GM21723 (cell line): ENCODE results near the gene RNF13.
"Not testable (repeated sequence)": the region's sequence is repeated elsewhere in the genome, so short reads cannot be mapped to it uniquely, and the experiment has no call there.

ENCODE experiments used
- ATAC-seq: cut with Tn5 transposase; IDR thresholded peaks from one replicate; pipeline ENCODE4 v1.9.1; 2021; ENCODE audit warnings: mild to moderate bottlenecking, moderate library complexity; ENCODE audit not compliant: unreplicated experiment

The RNF13 gene

DNA sequence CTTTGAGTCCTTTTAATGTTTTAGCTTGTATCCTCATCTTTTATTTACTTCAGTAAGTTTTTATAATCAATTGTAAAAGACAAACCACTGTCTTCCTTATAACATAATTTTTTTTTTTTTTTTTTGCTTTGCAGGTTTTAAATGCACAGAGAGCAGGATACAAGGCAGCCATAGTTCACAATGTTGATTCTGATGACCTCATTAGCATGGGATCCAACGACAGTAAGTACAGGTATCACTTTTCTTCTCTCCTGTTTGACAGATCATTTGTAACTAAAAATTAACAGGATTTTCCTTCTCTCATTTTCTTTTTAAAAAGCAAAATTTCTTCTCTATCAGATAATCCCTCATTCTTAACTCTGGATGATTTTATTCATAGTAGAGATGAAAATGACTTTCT, 82.3 kb downstream of the RNF13 start:
- no peak for ATAC-seq

DNA sequence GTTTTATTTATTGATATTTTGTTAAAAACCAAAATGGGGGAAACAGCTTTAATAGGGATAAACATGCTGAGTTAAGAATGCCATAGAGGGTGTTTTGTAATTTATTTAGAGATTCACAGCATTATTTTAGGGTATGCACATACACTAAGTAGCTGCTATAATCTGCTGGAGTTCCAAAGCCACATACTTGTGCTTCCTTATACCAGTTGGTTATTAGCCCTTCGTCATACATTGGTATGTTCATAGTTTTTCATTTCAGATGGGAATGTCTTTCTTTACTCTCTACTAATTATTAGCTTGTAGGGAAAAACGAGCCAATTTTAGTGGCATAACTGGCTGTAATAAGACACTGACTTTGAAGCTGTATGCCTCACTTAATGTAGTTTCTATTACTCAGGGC, 82.8 kb downstream of the RNF13 start:
- no peak for ATAC-seq

DNA sequence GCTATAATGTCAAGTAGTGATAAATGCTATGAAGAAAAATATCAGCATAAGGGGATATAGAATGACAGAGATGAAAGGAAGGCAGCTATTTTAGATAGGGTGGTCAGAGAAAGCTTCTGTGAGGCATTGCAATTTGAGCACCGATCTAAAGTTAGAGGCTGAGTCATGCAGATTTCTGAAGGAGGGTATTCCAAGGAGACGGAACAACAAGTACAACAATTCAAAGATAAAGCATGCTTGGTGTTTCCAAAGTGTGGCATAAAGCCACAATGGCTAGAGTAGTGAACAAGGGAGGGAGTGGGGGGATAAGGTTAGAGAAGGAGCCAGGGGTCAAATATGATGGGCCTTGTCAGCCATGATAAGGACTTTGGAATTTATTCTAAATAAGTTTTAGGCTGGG, 85.8 kb downstream of the RNF13 start:
- no peak for ATAC-seq

DNA sequence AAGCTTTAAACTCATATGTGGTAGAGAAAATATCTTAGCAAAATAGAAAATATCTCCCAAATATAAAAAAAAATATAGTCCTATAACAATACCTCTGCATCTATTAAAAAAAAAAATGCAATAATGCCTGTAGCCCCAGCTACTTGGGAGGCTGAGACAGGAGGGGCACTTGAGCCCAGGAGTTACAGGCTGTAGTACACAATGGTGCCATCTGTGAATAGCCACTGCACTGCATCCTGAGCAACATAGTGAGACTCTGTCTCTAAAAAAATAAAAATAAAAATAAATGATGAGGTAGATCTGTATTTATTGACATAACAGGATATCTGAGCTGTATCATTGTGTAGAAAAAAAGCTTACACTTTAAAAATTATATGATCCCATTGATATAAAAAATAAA, 87.3 kb downstream of the RNF13 start:
- ATAC-seq, result no peak

DNA sequence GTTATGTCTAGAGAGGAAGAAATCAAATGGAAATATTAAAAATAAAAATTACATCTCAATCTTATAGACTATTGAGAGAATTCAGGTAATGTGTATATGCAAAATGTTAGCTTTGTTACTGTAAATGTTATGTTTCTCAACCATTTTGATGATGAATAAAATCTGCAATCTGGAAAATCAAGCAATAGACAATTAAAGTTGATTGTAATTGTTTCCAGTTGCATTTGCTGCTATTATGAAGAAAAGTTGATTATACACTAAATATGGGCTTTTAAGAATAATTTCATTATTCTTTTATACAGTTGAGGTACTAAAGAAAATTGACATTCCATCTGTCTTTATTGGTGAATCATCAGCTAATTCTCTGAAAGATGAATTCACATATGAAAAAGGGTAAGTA, 88.8 kb downstream of the RNF13 start:
- ATAC-seq, result no peak

DNA sequence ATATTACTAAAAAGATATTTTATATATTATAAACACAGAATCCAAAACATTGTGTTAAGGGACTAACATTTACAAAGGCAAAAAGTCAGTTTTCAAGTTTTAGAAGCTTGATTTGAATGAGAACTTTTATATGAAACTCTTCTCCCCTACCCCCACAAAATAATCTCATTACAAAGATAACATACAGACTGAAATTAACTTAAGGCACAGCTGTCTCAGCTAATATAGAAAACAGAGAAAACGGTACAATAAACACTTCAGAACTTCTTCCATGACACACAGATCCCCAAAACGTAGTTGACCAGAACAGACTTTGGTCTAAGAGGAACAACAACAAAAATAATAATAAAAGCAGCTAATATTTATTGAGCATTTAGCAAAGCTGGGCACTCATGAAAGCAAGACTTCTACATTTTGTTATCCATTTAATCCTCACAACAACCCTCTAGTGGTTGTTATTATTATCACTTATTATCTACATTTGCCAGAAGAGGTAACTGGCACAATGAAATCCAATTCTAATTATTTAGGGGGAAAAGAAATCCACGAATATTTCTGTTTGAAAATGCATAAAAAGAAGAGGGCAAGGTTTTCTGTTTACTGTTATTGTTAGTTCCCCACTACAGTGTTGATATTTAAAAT, 89.6 kb downstream of the RNF13 start:
- ATAC-seq, result no peak

DNA sequence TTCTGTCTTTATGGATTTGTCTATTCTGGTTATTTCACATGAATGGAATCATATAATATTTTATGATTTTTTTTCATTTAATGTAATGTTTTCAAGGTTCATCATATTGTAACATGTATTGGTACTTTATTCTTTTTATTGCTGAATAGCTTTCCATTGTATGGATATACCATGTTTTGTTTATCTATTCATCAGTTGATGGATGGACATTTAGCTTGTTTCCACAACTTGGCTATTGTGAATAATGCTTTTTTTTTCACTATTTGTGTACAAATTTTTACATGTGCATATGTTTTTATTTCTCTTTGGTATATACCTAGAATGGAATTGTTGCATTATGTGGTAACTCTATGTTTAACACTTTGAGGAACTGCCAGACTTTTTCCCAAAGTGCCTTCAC, 93.0 kb downstream of the RNF13 start:
- ATAC-seq, result no peak

DNA sequence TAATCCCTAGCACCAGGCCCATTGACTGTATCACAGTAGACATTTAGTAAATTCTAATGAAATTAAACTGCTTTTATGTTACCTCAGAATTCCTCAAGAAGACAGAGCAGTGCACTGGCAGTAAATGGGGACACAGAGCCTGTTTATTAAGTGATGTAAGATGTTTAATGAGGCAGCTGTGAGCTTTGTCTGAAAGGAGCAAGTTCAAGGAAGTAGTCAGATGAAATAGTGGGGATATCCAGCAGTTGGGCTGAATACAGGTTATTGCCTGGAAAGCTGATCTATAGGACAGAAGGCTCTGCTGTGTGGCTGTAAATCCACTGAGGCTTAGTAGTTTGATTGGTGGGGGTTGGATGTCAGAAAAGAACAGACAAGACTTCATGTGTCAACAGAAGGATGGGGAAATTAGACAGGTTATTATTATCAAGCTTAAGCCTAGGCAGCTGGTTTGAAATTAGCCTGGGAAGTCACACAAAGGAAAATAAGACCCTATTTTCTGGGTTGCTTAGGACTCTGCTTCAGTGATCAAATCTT, 95.5 kb downstream of the RNF13 start:
- no peak for ATAC-seq

DNA sequence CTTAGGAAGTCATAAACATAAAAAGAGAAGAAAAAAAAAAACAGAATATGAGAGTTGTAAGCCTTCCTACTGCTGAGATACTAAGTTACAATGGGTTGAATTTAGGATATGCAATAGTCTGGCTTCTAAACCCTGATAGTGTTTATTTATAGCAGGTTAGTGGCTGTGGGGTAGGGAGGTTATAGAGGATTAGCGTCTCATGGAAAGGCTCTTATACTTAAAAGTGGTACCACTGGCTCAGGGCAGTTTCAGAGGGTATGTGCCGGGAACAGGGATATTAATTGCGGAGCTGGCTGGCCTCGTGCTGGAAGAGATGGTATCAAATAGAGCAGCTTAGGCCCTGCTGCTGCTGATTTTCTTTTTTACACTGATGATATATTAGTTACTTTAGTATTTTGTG, 96.9 kb downstream of the RNF13 start:
- no peak for ATAC-seq

DNA sequence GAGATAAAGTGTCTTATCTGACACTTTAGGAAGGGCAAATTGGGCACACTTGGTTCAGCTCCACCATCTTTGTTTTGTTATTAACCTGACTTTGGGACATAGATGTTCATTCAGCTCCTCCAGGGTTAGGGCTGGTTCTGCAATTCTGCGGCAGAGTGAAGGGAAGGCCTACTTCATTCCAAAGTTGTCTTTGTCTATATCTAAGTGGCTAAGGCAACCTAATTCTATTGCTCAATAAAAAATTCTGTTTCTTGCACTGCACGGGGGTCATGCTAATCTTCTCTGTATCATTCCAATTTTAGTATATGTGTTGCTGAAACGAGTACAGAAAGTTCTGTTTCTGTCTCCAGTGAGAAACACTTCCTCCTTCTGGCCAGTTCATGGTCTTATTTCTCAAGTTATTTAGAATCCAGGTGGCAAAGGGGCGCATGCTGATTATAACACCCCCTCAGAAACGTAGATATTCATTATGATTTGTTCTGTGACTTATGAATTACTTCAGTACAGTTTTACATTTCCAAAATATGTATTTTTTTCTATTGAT, 104.2 kb downstream of the RNF13 start:
- no peak for ATAC-seq

DNA sequence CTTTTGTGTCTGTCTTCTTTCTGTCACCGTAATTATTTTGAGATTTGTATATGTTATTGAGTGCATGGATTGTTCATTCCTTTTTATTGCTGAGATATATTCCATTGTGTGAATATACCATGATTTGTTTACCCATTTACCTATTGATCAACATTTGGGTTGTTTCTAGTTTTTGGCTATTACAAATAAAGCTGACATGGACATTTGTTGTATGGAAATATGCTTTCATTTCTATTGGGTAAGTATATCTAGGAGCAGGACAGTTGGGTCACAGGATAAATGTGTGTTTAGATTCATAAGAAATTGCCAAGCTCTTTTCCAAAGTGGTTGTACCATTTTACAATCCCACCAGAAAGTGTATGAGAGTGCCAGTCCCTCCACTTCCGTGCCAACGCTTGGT, 106.5 kb downstream of the RNF13 start:
- no peak for ATAC-seq

DNA sequence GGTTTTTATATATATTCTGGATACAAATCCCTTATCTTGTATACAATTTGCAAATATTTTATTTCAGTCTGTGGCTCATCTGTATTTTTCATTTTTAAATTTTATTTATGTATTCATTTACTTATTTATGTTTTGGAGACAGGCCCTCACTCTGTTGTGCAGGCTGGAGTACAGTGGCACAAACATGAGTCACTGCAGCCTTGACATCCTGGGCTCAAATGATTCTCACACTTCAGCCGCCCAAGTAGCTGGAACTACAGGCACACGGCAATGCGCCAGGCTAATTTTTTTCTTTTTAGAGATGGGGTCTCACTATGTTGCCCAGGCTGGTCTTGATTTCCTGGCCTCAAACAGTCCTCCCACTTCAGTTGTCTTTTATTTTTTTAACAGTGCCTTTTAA, 107.1 kb downstream of the RNF13 start:
- ATAC-seq, result no peak

DNA sequence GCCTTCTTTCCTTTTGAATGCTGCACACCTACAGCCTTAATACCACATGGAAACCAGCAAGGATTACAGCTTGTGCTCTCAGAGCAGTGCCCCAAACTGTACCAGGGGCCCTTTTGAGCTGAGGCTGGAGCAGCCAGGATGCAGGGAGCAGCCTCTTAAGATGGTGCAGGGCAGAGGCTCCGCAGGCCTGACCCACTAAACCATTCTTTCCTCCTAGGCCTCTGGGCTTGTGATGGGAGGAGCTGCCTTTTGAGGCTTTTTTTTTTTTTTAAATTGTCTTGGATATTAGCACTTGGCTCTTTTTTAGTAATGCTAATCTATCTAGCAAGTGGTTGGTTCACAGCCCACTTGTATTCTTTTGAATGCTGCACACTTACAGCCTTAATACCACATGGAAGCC, 120.0 kb downstream of the RNF13 start:
- no peak for ATAC-seq

DNA sequence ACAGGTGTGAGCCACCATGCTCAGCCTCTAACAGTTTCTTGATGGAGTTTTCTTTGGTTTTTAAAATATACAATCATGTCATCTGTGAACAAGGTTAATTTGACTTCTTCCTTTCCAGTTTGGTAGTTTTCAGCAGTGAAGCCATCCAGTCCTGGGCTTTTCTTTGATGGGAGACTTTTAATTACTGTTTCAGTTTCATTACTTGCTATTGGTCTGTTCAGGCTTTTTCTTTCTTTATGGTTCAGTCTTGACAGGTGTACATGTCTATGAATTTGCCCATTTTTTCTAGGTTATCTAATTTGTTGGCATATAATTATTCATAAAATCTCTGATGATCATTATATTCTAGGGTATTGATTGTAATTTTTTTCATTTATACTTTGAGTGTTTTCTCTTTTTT, 120.8 kb downstream of the RNF13 start:
- ATAC-seq, result no peak

DNA sequence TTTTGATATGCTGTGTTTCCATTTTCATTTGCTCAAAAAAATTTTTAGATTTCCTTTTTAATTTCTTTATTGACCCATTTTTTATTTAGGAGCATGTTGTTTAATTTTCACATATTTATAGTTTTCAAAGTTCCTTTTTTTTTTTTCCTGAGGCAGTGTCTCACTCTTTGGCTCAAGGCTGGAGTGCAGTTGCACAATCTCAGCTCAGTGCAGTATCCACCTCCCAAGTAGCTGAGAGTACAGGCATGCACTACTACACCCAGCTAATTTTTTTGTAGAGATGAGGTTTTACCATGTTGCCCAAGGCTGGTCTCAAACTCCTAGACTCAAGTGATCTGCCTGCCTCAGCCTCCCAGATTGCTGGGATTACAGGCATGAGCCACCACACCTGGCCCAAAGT, 121.5 kb downstream of the RNF13 start:
- ATAC-seq, result no peak

DNA sequence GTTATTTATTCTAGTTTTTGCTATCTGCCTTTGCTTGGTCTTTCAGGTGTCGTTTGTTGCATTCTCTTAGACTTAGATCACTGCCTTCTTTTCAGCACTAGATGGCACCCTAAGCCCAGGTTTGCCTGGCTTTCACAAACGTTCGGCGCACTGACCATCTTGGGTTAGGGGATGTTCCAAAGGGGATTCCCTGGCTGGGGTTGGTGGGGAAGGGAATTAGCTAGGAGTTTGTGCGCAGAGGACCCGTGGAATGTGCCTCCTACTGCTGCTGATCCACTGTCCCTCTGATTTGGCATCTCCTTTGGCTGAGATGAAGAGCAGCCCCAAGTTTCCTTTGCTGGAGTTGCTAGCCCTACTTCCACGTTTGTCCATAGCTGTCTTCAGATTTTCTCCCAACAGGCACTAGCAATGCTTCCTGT, 123.8 kb downstream of the RNF13 start:
- peak; percentile 84 for ATAC-seq

DNA sequence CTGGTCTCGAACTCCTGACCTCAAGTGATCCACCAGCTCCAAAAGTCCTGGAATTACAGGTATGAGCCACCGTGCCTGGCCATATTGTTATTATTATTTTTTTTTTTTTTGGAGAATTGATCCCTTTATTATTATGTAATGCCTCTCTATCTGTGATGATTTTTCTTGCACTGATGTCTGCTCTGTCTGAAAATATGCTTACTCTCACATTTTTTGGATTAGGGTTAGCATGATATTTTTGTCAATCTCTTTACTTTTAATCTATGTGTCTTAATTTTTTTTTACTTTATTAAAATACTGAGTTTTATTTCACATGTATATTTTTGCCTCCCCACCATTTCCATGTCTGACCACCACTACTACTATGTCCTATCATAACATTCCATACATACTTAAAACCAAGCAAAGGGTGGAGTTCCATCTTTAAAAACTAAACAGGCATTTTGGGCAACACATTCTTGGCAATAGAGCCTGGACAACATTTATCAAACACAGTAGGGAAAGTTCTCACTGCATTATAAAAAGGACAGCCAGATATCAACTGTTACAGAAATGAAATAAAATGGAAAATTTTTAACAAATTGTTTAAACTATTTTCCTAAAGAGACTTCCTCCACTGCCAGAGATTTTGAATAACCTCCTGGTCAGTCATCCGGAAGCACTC, 125.5 kb downstream of the RNF13 start:
- not testable (repeated sequence) for ATAC-seq

DNA sequence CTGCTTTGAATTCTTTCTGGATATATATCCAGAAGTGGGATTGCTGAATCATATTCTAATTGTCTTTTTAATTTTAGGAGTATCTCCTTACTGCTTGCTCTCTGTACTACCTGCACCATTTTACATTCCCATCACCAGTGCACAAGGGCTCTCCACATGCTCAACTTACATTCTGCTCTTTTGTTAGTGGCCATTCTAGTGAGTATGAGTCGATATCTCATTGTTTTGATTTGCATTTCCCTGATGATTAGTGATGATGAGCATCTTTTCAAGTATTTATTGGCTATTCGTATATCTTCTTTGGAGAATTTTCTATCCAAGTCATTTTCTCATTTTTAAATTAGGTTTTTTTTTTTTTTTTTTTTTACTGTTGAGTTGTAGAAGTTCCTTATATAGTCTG, 128.2 kb downstream of the RNF13 start:
- ATAC-seq, result no peak

DNA sequence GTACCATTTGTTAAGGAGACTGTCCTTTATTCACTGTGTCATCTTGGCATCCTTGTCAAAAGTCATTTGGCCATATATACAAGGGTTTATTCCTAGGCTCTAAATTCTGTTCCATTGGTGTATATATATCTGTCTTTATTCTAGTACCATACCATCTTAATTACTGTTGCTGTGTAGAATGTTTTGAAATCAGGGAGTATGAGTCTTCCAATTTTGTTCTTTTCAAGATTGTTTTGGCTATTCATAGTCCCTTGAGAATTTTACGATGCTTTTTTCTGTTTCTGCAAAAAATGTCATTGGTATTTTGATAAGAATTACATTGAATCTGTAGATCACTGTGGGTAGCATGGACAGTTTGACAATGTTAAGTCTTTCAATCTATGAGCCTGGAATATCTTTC, 128.9 kb downstream of the RNF13 start:
- ATAC-seq, result no peak

DNA sequence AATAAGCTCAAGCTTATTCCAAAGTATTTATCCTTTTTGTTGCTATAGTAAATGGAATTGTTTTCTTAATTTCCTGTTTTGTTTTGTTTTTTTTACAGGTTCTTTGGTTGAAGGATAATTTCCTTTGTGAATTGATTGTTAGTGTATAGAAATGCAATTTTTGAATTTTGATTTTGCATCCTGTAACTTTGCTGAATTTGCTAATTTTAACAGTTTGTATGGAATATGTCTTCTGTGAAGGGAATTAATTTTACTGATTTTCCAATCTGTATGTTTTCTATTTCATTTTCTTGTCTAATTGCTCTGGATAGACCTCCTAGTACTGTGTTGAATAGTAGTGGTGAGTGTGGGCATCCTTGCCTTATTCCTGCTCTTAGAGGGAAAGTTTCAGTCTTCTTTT, 129.4 kb downstream of the RNF13 start:
- ATAC-seq, result no peak

DNA sequence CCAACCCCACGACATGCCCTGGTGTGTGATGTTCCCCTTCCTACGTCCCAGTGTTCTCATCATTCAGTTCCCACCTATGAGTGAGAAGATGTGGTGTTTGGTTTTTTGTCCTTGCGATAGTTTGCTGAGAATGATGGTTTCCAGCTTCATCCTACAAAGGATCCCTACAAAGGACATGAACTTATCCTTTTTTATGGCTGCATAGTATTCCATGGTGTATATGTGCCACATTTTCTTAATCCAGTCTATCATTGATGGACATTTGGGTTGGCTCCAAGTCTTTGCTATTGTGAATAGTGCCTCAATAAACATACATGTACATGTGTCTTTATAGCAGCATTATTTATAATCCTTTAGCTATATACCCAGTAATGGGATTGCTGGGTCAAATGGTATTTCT, 131.0 kb downstream of the RNF13 start:
- ATAC-seq, result not testable (repeated sequence)

DNA sequence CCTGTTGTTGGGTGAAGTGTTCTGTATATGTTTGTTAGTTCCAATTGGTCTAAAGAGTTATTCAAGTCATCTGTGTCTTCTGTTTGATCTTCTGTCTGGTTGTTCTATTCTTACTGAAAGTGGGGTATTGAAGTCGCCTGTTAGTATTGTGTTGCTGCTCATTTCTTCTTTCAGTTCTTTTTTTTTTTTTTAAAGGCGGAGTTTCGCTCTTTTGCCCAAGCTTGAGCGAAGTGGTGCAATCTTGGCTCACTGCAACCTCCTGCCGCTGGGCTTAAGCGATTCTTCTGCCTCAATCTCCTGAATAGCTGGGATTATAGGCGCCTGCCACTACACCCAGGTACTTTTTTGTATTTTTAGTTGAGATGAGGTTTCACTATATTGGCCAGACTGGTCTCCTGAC, 134.2 kb downstream of the RNF13 start:
- no peak for ATAC-seq
